ENCODE data around the gene NDUFAF7.
"Not testable (repeated sequence)": the region's sequence is repeated elsewhere in the genome, so short reads cannot be mapped to it uniquely, and the experiment has no call there.

NDUFAF7 gene

GRCh38 chr2:37284381-37284780 is 52.9 kb downstream of the NDUFAF7 start:
- Histone ChIP-seq H2BK15ac (ENCODE audit: low read depth, poor library complexity, severe bottlenecking) (no peak overlapping the region), H3K36me3 (ENCODE audit: control insufficient read depth in 1 of 2, insufficient read depth in 2 of 2, low read depth in 1 of 2, low read length in 2 of 2) (peaks cover 3 to 71% of the 10 kb centered on the region in 2 experiments), H3K23ac (ENCODE audit: low read length in 2 of 2) (no peak overlapping the region), H3K4me2 (ENCODE audit: low read length, poor library complexity, severe bottlenecking) (no peak overlapping the region), H2AK5ac (ENCODE audit: low read length, severe bottlenecking) (no peak overlapping the region), H2BK12ac (ENCODE audit: low read length in 2 of 2) (no peak overlapping the region), H3K4me3 (ENCODE audit: insufficient read depth in 1 of 2, low read depth in 1 of 2, low read length in 2 of 2) (no peak overlapping the region), H2BK120ac (ENCODE audit: low read depth, low read length) (no peak overlapping the region), H3K9me3 (ENCODE audit: control insufficient read depth, low read length) (no peaks in the 10 kb centered on the region), H3K27ac (ENCODE audit: low read length, poor library complexity, severe bottlenecking) (no peak overlapping the region), H4K91ac (ENCODE audit: low read length) (no peak overlapping the region), H3K4ac (ENCODE audit: low read depth in 1 of 2, low read length in 2 of 2) (no peak overlapping the region), H3K79me1 (replicated peaks; ENCODE audit: low read length, poor library complexity, severe bottlenecking) (peaks cover 7% of the 10 kb centered on the region), H2BK5ac (ENCODE audit: low read depth, low read length, poor library complexity, severe bottlenecking) (no peak overlapping the region), H3K27me3 (ENCODE audit: control insufficient read depth in 1 of 2, insufficient read depth in 1 of 2, low read length in 2 of 2) (no peaks in the 10 kb centered on the region), H3K14ac (ENCODE audit: low read length in 2 of 2) (no peak overlapping the region), H2AFZ (ENCODE audit: low read depth, low read length) (no peak overlapping the region), H3K18ac (ENCODE audit: low read depth in 1 of 2, low read length in 2 of 2) (no peak overlapping the region), H3K9ac (ENCODE audit: low read length) (peak overlapping the region; percentile 56), H3K4me1 (ENCODE audit: control insufficient read depth, insufficient read depth, low read depth, low read length) (peaks cover 2% of the 10 kb centered on the region), H4K8ac (ENCODE audit: low read length) (no peak overlapping the region)
- DNase-seq: no peak

- H3K9me3 ChIP-seq (ENCODE audit: control insufficient read depth, low read length): no peaks in the 10 kb centered on the region
- no peak overlapping the region for H3K4ac ChIP-seq (ENCODE audit: low read depth in 1 of 2, low read length in 2 of 2)
- H3K36me3 ChIP-seq (ENCODE audit: control insufficient read depth in 1 of 2, insufficient read depth in 2 of 2, low read depth in 1 of 2, low read length in 2 of 2): peaks cover 3 to 65% of the 10 kb centered on the region in 2 experiments
- DNase-seq: no peak
- no peak overlapping the region for H3K4me2 ChIP-seq (ENCODE audit: low read length, poor library complexity, severe bottlenecking)
- no peak overlapping the region for H3K23ac ChIP-seq (ENCODE audit: low read length in 2 of 2)
- H2AK5ac ChIP-seq (ENCODE audit: low read length, severe bottlenecking): no peak overlapping the region
- H3K4me3 ChIP-seq (ENCODE audit: insufficient read depth in 1 of 2, low read depth in 1 of 2, low read length in 2 of 2): no peak overlapping the region
- H4K8ac ChIP-seq (ENCODE audit: low read length): no peak overlapping the region
- no peak overlapping the region for H3K27ac ChIP-seq (ENCODE audit: low read length, poor library complexity, severe bottlenecking)
- H2BK5ac ChIP-seq (ENCODE audit: low read depth, low read length, poor library complexity, severe bottlenecking): no peak overlapping the region
- H2BK15ac ChIP-seq (ENCODE audit: low read depth, poor library complexity, severe bottlenecking): no peak overlapping the region
- no peak overlapping the region for H4K91ac ChIP-seq (ENCODE audit: low read length)
- no peak overlapping the region for H3K9ac ChIP-seq (ENCODE audit: low read length)
- H2AFZ ChIP-seq (ENCODE audit: low read depth, low read length): no peak overlapping the region
- no peak overlapping the region for H3K14ac ChIP-seq (ENCODE audit: low read length in 2 of 2)
- H2BK12ac ChIP-seq (ENCODE audit: low read length in 2 of 2): no peak overlapping the region
- H3K18ac ChIP-seq (ENCODE audit: low read depth in 1 of 2, low read length in 2 of 2): no peak overlapping the region
- WGBS: 93% methylated on average over 1 of the region's 2 CpGs
- peaks cover 13% of the 10 kb centered on the region for H3K79me1 ChIP-seq (replicated peaks; ENCODE audit: low read length, poor library complexity, severe bottlenecking)
- peaks cover 2% of the 10 kb centered on the region for H3K4me1 ChIP-seq (ENCODE audit: control insufficient read depth, insufficient read depth, low read depth, low read length)
- no peak overlapping the region for H2BK120ac ChIP-seq (ENCODE audit: low read depth, low read length)
- H3K27me3 ChIP-seq (ENCODE audit: control insufficient read depth in 1 of 2, insufficient read depth in 1 of 2, low read length in 2 of 2): no peaks in the 10 kb centered on the region
Observed at GRCh38 chr2:37287966-37288365, 56.5 kb downstream of the NDUFAF7 start.

DNA sequence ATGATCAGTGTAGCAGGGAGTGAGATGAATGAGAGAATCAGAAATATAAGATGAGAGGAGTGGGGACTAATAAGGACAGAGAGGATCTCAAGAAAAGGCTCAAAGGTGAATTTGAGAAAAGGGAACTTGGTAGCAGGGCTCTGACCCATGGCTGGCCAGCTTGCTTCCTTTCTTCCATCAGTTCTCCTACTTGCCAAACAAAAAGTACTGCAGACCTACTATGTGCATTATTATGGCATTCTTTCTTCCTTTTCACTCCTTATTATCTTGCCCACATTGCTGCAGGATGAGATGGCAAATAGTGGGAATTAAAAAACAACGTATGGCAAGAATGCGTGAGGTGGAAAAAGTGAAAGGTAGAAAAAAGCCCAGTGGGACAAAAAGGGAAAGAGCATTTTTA is 60.2 kb downstream of the NDUFAF7 start:
- H2BK15ac ChIP-seq (ENCODE audit: low read depth, poor library complexity, severe bottlenecking): no peak overlapping the region
- no peaks in the 10 kb centered on the region for H3K27me3 ChIP-seq (ENCODE audit: control insufficient read depth in 1 of 2, insufficient read depth in 1 of 2, low read length in 2 of 2)
- H2BK120ac ChIP-seq (ENCODE audit: low read depth, low read length): no peak overlapping the region
- H4K8ac ChIP-seq (ENCODE audit: low read length): no peak overlapping the region
- no peak overlapping the region for H2BK12ac ChIP-seq (ENCODE audit: low read length in 2 of 2)
- DNase-seq: no peak
- H3K18ac ChIP-seq (ENCODE audit: low read depth in 1 of 2, low read length in 2 of 2): no peak overlapping the region
- H3K79me1 ChIP-seq (replicated peaks; ENCODE audit: low read length, poor library complexity, severe bottlenecking): peaks cover 15% of the 10 kb centered on the region
- H3K9ac ChIP-seq (ENCODE audit: low read length): no peak overlapping the region
- no peak overlapping the region for H3K14ac ChIP-seq (ENCODE audit: low read length in 2 of 2)
- no peak overlapping the region for H2BK5ac ChIP-seq (ENCODE audit: low read depth, low read length, poor library complexity, severe bottlenecking)
- no peaks in the 10 kb centered on the region for H3K4me1 ChIP-seq (ENCODE audit: control insufficient read depth, insufficient read depth, low read depth, low read length)
- no peak overlapping the region for H3K4ac ChIP-seq (ENCODE audit: low read depth in 1 of 2, low read length in 2 of 2)
- no peak overlapping the region for H3K23ac ChIP-seq (ENCODE audit: low read length in 2 of 2)
- no peak overlapping the region for H3K27ac ChIP-seq (ENCODE audit: low read length, poor library complexity, severe bottlenecking)
- H2AK5ac ChIP-seq (ENCODE audit: low read length, severe bottlenecking): no peak overlapping the region
- H3K4me2 ChIP-seq (ENCODE audit: low read length, poor library complexity, severe bottlenecking): no peak overlapping the region
- H4K91ac ChIP-seq (ENCODE audit: low read length): no peak overlapping the region
- no CpG with 5 or more reads among the region's 2 CpGs for WGBS
- no peak overlapping the region for H3K4me3 ChIP-seq (ENCODE audit: insufficient read depth in 1 of 2, low read depth in 1 of 2, low read length in 2 of 2)
- peaks cover 3 to 53% of the 10 kb centered on the region in 2 experiments for H3K36me3 ChIP-seq (ENCODE audit: control insufficient read depth in 1 of 2, insufficient read depth in 2 of 2, low read depth in 1 of 2, low read length in 2 of 2)
- no peak overlapping the region for H2AFZ ChIP-seq (ENCODE audit: low read depth, low read length)
- H3K9me3 ChIP-seq (ENCODE audit: control insufficient read depth, low read length): no peaks in the 10 kb centered on the region

DNA sequence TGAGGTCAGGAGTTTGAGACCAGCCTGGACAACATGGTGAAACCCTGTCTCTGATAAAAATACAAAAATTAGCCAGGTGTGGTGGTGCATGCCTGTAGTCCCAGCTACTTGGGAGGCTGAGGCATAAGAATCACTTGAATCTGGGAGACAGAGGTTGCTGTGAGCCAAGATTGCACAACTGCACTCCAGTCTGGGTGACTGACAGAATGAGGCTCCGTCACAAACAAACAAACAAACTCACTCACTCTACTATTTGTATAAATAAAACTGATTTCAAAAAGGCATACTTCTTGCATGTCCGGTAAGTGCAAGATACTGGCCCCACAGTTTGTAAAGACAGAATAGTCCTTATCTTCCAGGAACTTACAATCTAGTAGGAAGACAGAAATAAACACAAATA is 63.4 kb downstream of the NDUFAF7 start:
- not testable (repeated sequence) for H2BK12ac ChIP-seq (ENCODE audit: low read length in 2 of 2); H3K4ac ChIP-seq (ENCODE audit: low read depth in 1 of 2, low read length in 2 of 2)

More for the DNA sequence above, 63.4 kb downstream of the NDUFAF7 start:
- not testable (repeated sequence) for H2BK15ac ChIP-seq (ENCODE audit: low read depth, poor library complexity, severe bottlenecking); H4K91ac ChIP-seq (ENCODE audit: low read length); H2BK5ac ChIP-seq (ENCODE audit: low read depth, low read length, poor library complexity, severe bottlenecking); H2BK120ac ChIP-seq (ENCODE audit: low read depth, low read length); H3K9ac ChIP-seq (ENCODE audit: low read length); H3K14ac ChIP-seq (ENCODE audit: low read length in 2 of 2); H3K9me3 ChIP-seq (ENCODE audit: control insufficient read depth, low read length); H3K27me3 ChIP-seq (ENCODE audit: control insufficient read depth in 1 of 2, insufficient read depth in 1 of 2, low read length in 2 of 2); H4K8ac ChIP-seq (ENCODE audit: low read length); H3K4me3 ChIP-seq (ENCODE audit: insufficient read depth in 1 of 2, low read depth in 1 of 2, low read length in 2 of 2); H3K4me1 ChIP-seq (ENCODE audit: control insufficient read depth, insufficient read depth, low read depth, low read length); H3K27ac ChIP-seq (ENCODE audit: low read length, poor library complexity, severe bottlenecking); H2AK5ac ChIP-seq (ENCODE audit: low read length, severe bottlenecking); H3K18ac ChIP-seq (ENCODE audit: low read depth in 1 of 2, low read length in 2 of 2); H2AFZ ChIP-seq (ENCODE audit: low read depth, low read length); H3K23ac ChIP-seq (ENCODE audit: low read length in 2 of 2); H3K4me2 ChIP-seq (ENCODE audit: low read length, poor library complexity, severe bottlenecking); DNase-seq
- Histone ChIP-seq H3K79me1 (replicated peaks; ENCODE audit: low read length, poor library complexity, severe bottlenecking) (peaks cover 18% of the 10 kb centered on the region), H3K36me3 (ENCODE audit: control insufficient read depth in 1 of 2, insufficient read depth in 2 of 2, low read depth in 1 of 2, low read length in 2 of 2) (peaks cover 3 to 28% of the 10 kb centered on the region in 2 experiments)
- WGBS: 83% methylated on average over 1 of the region's 2 CpGs

Measured in mesenchymal stem cell (in vitro differentiated cells and primary cell).